CD4-positive, alpha-beta T cell treated with Interleukin-6 at 100 ng/mL for 8 hours (primary cell): ENCODE results near the gene KLHL29.
"Not testable (repeated sequence)": the region's sequence is repeated elsewhere in the genome, so short reads cannot be mapped to it uniquely, and the experiment has no call there.

Experiments
- DNase-seq: peaks from one replicate; pipeline ENCODE4 v3.0.0-alpha.2; 2020; ENCODE audit warnings: mixed read lengths, low spot score

The KLHL29 gene

GRCh38 chr2:23384551-23385343, at the start of gene KLHL29:
KLHL29 (plus strand) TSS chr2:23385179; CDS start chr2:23562197, 177,018 bp downstream.
- peak; percentile 63 for DNase-seq

GRCh38 chr2:23335550-23335949, 49.4 kb upstream of the KLHL29 start:
- no peak for DNase-seq

GRCh38 chr2:23342075-23342474, 42.9 kb upstream of the KLHL29 start:
- no peak for DNase-seq

GRCh38 chr2:23346029-23346428, 39.0 kb upstream of the KLHL29 start:
- no peak for DNase-seq

- no peak for DNase-seq
Observed at GRCh38 chr2:23346781-23347180, 38.2 kb upstream of the KLHL29 start.

- no peak for DNase-seq
Observed at GRCh38 chr2:23347471-23348092, 37.4 kb upstream of the KLHL29 start.

GRCh38 chr2:23348093-23348481, 36.9 kb upstream of the KLHL29 start:
- DNase-seq = not testable (repeated sequence)

GRCh38 chr2:23349508-23349907, 35.5 kb upstream of the KLHL29 start:
- DNase-seq = no peak

GRCh38 chr2:23350041-23350791, 34.8 kb upstream of the KLHL29 start:
- DNase-seq = no peak

- DNase-seq = no peak
Observed at GRCh38 chr2:23350792-23351355, 34.1 kb upstream of the KLHL29 start.

- peak; percentile 19 for DNase-seq
Observed at GRCh38 chr2:23351388-23352141, 33.4 kb upstream of the KLHL29 start.

- DNase-seq = no peak
Observed at GRCh38 chr2:23354554-23354953, 30.4 kb upstream of the KLHL29 start.

- DNase-seq = no peak
Observed at GRCh38 chr2:23355001-23355400, 30.0 kb upstream of the KLHL29 start.

- no peak for DNase-seq
Observed at GRCh38 chr2:23356711-23357110, 28.3 kb upstream of the KLHL29 start.

GRCh38 chr2:23359631-23360567, 25.1 kb upstream of the KLHL29 start:
- no peak for DNase-seq

- no peak for DNase-seq
Observed at GRCh38 chr2:23360571-23361125, 24.3 kb upstream of the KLHL29 start.

- no peak for DNase-seq
Observed at GRCh38 chr2:23361152-23361551, 23.8 kb upstream of the KLHL29 start.

- no peak for DNase-seq
Observed at GRCh38 chr2:23363268-23363667, 21.7 kb upstream of the KLHL29 start.

GRCh38 chr2:23363831-23364230, 21.1 kb upstream of the KLHL29 start:
- DNase-seq = no peak

- no peak for DNase-seq
Observed at GRCh38 chr2:23366720-23367119, 18.3 kb upstream of the KLHL29 start.
